OCI-LY1 (cell line): ENCODE results near the gene ROR1.

Experiments used
- EZH2 ChIP-seq: fragments of 200-600 bp; sonication (generic), shearing (Covaris generic); IDR thresholded peaks from 2 replicates; pipeline ENCODE4 v1.8.0; 2017; ENCODE audit warnings: borderline replicate concordance, mixed run types, mild to moderate bottlenecking, antibody characterized with exemption, low read length, moderate library complexity, mixed read lengths
- TF ChIP-seq, protein P1 (sequence below): fragments of 200-600 bp; sonication (generic), shearing (Covaris generic); IDR thresholded peaks from 2 replicates; pipeline ENCODE4 v1.5.1; 2017; ENCODE audit warnings: mild to moderate bottlenecking, antibody characterized with exemption, low read length, moderate library complexity, mixed read lengths

DNA sequence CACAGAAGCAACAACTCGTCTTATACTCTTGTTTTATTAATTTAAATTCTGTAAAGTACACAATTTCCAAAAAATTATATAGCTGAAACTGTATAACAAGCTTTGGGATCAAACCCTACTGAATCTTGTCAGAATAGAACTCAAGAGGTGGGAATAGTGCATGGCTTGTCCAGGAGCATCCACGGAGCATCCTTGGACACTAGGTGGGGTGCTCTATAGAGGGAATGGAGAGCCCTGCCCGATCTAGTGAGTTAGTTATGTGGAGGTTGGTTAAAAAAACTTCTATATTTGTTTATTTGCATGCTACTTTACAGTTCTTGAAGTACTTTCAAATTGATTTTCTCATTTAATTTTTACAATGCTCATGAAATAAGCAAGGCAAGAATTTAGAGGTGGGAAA is 28.3 kb downstream of the ROR1 start:
- TF ChIP-seq EZH2: no peak
- TF ChIP-seq, protein P1, sequence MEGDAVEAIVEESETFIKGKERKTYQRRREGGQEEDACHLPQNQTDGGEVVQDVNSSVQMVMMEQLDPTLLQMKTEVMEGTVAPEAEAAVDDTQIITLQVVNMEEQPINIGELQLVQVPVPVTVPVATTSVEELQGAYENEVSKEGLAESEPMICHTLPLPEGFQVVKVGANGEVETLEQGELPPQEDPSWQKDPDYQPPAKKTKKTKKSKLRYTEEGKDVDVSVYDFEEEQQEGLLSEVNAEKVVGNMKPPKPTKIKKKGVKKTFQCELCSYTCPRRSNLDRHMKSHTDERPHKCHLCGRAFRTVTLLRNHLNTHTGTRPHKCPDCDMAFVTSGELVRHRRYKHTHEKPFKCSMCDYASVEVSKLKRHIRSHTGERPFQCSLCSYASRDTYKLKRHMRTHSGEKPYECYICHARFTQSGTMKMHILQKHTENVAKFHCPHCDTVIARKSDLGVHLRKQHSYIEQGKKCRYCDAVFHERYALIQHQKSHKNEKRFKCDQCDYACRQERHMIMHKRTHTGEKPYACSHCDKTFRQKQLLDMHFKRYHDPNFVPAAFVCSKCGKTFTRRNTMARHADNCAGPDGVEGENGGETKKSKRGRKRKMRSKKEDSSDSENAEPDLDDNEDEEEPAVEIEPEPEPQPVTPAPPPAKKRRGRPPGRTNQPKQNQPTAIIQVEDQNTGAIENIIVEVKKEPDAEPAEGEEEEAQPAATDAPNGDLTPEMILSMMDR: no peak
